ENCODE data around the gene C19orf12.

Gene C19orf12

DNA sequence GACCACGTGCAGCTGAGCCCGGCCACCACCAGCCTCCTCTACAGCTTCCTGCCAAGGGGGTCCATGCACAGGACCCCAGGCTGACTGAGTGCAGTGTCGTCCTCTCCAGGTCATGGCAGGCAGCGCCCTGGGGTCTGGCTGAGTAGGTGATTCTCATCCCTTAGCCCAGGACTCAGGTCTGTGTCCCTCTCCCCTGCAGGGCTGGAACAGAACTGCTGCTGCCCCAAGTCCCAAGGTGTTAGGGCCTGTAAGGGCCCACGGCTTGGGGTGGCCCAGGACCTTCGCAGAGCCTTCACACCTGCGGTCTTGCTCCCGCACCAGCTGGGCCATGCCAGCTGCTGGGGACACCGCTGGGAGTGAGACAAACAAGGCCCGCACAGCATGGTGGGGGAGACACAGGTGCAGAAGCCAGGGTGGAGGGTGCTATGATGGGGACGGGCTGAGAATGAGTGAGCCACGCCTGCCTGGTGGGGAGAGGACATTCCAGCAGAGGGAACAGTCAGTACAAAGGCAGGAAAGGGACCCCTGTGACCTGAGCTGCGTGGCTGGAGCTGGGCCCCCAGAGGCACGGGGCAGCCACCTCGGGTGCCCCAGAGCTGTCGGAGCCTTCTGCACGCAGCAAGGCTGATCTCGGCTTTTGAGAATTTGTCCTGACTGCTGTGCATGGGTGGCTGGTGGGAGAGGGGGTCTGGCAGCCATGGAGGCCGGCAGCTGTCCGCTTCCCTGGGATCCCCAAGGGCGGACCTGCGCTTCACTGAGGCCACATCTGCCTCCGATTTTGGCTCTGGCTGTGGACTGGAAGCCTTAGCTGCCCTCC lies 37.9 kb downstream of the C19orf12 start:
- Histone ChIP-seq H3K36me3 (ENCODE audit: control insufficient read depth, insufficient read depth, low read length) (no peaks in the 10 kb centered on the region), H3K27ac (ENCODE audit: insufficient read depth, low read depth, low read length, poor library complexity, severe bottlenecking) (no peak overlapping the region), H3K4me3 (ENCODE audit: insufficient read depth, low read depth, low read length) (no peak overlapping the region), H3K4me1 (ENCODE audit: control insufficient read depth, insufficient read depth, low read length) (peaks cover 5% of the 10 kb centered on the region), H3K9me3 (ENCODE audit: control insufficient read depth, low read length) (no peaks in the 10 kb centered on the region), H3K27me3 (ENCODE audit: control insufficient read depth, insufficient read depth, low read length, poor library complexity, severe bottlenecking) (no peaks in the 10 kb centered on the region)
- WGBS, 2 experiments = 92 to 93% methylated on average over 23 of the region's 23 CpGs

DNA sequence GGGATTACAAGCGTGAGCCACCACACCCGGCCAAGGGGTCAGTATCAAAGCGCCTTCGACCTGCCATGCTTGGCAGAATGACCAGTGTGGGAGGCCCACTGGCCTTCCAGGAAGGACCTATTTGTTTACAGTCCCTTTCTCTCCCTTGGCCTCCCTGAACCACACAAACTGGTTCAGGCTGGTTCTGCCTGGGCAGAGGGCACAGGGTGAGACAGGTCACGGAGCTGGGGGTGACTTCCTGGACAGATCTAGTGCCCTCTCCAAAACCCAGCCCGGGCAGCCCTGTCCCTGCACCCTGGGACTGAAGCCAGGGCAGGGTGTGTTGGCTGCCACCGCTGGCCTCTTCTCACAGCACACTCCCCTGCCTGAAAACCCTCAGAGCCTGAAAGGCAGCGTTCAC lies 38.5 kb downstream of the C19orf12 start:
- WGBS, 2 experiments = 87 to 88% methylated on average over 8 of the region's 8 CpGs
- H3K27me3 ChIP-seq (ENCODE audit: control insufficient read depth, insufficient read depth, low read length, poor library complexity, severe bottlenecking) = no peaks in the 10 kb centered on the region
- no peaks in the 10 kb centered on the region for H3K9me3 ChIP-seq (ENCODE audit: control insufficient read depth, low read length)
- H3K4me1 ChIP-seq (ENCODE audit: control insufficient read depth, insufficient read depth, low read length) = peaks cover 1% of the 10 kb centered on the region
- no peak overlapping the region for H3K27ac ChIP-seq (ENCODE audit: insufficient read depth, low read depth, low read length, poor library complexity, severe bottlenecking)
- no peak overlapping the region for H3K4me3 ChIP-seq (ENCODE audit: insufficient read depth, low read depth, low read length)
- no peaks in the 10 kb centered on the region for H3K36me3 ChIP-seq (ENCODE audit: control insufficient read depth, insufficient read depth, low read length)

DNA sequence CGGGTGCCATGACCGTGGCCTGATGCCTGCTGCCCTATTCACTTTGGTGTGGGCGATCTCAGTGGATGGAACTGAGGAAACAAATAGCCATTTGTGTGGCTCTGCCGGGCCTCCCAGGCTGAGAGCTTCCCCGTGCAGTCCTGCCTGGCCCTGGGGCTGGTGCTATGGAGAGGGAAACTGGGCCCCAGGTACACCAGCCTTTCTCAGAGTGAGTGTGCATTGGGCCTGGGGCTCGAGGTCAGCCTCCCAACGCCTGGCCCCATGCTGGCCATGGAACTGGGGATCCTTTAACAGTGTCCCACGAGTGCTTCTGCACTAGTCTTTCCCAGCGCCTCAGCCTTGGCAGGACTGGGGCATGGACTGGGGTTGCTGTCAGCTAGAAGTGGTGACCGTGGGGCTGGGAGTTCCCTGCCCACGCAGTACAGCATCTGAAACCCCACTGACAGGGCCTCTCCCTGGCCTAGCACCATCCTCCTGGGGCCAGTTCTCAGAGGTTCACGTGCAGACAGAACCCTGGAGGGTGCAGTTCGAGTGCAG lies 39.3 kb downstream of the C19orf12 start:
- Histone ChIP-seq H3K27me3 (ENCODE audit: control insufficient read depth, insufficient read depth, low read length, poor library complexity, severe bottlenecking) (no peaks in the 10 kb centered on the region), H3K9me3 (ENCODE audit: control insufficient read depth, low read length) (no peaks in the 10 kb centered on the region), H3K27ac (ENCODE audit: insufficient read depth, low read depth, low read length, poor library complexity, severe bottlenecking) (no peak overlapping the region), H3K4me3 (ENCODE audit: insufficient read depth, low read depth, low read length) (no peak overlapping the region), H3K4me1 (ENCODE audit: control insufficient read depth, insufficient read depth, low read length) (no peaks in the 10 kb centered on the region), H3K36me3 (ENCODE audit: control insufficient read depth, insufficient read depth, low read length) (no peaks in the 10 kb centered on the region)
- WGBS, 2 experiments = 90 to 92% methylated on average over 13 of the region's 13 CpGs

DNA sequence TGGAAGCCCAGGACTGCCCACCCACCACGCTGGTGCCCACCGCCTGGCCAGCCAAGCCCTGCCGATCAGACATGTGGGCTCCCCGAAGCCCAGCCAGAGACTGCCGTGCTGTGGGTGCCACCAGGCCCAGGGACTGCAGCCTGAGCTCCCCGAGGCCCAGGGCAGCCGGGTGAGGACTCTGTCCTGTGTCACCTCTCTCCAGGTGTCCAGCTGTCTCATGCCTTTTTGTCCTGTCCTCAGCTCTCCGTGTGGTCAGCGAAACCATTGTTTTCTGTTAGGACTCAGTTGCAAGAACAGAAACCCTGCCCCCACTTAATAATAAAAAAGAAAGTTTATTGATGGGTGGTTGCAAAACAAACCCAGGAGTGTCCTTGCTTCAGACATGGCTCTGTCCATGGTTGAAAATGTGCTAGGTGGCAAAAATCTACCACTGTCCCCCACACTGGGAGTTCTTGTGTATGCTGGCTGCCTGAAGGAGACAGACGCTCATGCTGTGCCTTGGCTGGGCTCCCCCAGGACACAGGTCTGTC lies 39.9 kb downstream of the C19orf12 start:
- Histone ChIP-seq H3K4me1 (ENCODE audit: control insufficient read depth, insufficient read depth, low read length) (no peaks in the 10 kb centered on the region), H3K27me3 (ENCODE audit: control insufficient read depth, insufficient read depth, low read length, poor library complexity, severe bottlenecking) (no peaks in the 10 kb centered on the region), H3K4me3 (ENCODE audit: insufficient read depth, low read depth, low read length) (no peak overlapping the region), H3K36me3 (ENCODE audit: control insufficient read depth, insufficient read depth, low read length) (no peaks in the 10 kb centered on the region), H3K27ac (ENCODE audit: insufficient read depth, low read depth, low read length, poor library complexity, severe bottlenecking) (no peak overlapping the region), H3K9me3 (ENCODE audit: control insufficient read depth, low read length) (no peaks in the 10 kb centered on the region)
- WGBS, 2 experiments = 92 to 94% methylated on average over 10 of the region's 10 CpGs

DNA sequence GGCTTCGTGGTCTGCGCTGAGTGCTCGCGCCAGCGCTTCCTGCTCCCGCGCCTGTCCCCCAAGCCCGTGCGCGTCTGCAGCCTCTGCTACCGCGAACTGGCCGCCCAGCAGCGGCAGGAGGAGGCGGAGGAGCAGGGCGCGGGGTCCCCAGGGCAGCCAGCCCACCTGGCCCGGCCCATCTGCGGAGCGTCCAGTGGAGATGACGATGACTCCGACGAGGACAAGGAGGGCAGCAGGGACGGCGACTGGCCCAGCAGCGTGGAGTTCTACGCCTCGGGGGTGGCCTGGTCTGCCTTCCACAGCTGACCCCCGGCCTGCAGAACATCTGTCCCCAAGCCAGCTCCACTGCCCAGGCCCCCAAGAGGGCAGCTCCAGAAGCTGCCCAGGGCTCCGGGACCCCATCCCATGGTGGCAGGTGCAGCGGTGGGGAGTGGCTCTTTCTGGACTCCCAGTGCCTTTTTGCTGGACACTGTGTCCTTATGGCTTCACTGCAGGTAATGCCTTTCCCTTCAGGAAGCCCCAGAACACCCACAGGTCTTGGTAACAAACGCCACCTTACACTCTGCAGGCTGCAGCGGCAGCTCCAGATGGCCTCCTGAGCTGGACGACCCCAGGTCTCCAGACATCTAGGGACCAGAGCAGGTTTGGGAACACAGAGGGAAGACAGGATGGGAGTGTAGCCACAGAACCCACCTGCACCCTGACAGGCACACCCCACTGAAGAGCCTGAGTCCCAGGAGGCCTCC lies 40.5 kb downstream of the C19orf12 start:
- H3K4me1 ChIP-seq (ENCODE audit: control insufficient read depth, insufficient read depth, low read length) = no peaks in the 10 kb centered on the region

DNA sequence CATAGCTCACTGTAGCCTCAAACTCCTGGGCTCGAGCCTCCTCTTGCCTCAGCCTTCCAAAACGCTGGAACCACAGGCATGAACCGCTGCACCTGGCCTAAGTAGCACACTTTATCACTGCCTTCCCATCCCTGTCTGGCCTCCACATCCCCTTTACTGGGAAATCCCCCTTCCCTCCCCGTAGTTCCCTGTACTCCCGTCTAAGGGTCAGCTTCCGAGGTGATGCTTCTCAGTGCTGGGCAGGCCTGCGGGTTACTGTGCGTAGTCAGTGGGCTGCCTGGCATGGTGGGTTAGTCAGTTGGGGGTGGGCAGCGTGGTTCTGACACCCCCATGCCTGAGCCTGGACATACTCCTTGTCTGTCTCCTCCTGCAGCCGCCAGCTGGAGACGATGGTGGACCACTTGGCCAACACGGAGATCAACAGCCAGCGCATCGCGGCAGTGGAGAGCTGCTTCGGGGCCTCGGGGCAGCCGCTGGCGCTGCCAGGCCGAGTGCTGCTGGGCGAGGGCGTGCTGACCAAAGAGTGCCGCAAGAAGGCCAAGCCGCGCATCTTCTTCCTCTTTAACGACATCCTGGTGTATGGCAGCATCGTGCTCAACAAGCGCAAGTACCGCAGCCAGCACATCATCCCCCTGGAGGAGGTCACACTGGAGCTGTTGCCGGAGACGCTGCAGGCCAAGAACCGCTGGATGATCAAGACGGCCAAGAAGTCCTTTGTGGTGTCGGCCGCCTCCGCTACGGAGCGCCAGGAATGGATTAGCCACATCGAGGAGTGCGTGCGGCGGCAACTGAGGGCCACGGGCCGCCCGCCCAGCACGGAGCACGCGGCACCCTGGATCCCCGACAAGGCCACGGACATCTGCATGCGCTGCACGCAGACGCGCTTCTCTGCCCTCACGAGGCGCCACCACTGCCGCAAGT lies 41.4 kb downstream of the C19orf12 start:
- Histone ChIP-seq H3K4me3 (ENCODE audit: insufficient read depth, low read depth, low read length) (no peak overlapping the region), H3K9me3 (ENCODE audit: control insufficient read depth, low read length) (no peaks in the 10 kb centered on the region), H3K27ac (ENCODE audit: insufficient read depth, low read depth, low read length, poor library complexity, severe bottlenecking) (no peak overlapping the region), H3K4me1 (ENCODE audit: control insufficient read depth, insufficient read depth, low read length) (no peaks in the 10 kb centered on the region), H3K36me3 (ENCODE audit: control insufficient read depth, insufficient read depth, low read length) (no peaks in the 10 kb centered on the region), H3K27me3 (ENCODE audit: control insufficient read depth, insufficient read depth, low read length, poor library complexity, severe bottlenecking) (no peaks in the 10 kb centered on the region)
- WGBS, 2 experiments = 94 to 95% methylated on average over 57 of the region's 57 CpGs

More for the DNA sequence above, 40.5 kb downstream of the C19orf12 start:
- Histone ChIP-seq H3K9me3 (ENCODE audit: control insufficient read depth, low read length) (no peaks in the 10 kb centered on the region), H3K36me3 (ENCODE audit: control insufficient read depth, insufficient read depth, low read length) (no peaks in the 10 kb centered on the region), H3K27ac (ENCODE audit: insufficient read depth, low read depth, low read length, poor library complexity, severe bottlenecking) (no peak overlapping the region), H3K27me3 (ENCODE audit: control insufficient read depth, insufficient read depth, low read length, poor library complexity, severe bottlenecking) (no peaks in the 10 kb centered on the region), H3K4me3 (ENCODE audit: insufficient read depth, low read depth, low read length) (no peak overlapping the region)
- 96% methylated on average over 34 of the region's 34 CpGs for WGBS, 2 experiments

DNA sequence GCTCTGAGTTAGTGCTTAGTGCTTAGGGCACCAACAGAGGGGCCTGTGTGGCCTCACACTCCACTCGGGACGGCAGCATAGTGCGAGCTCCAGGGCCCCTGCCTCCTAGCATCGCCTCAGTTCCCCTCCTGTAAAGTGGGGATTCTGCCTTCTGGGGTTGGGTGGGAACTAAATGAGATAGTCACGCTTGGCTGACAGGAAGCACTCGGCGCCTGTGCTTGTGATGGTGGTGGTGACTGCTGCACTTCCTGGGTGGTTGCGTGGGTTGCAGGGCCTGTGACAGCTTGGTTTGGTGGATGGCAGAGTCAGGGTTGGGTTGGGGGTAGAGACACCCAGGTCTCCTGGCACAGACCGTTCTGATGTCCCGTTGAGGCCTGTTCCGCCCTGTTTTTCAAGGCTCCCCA lies 42.1 kb downstream of the C19orf12 start:
- Histone ChIP-seq H3K36me3 (ENCODE audit: control insufficient read depth, insufficient read depth, low read length) (no peaks in the 10 kb centered on the region), H3K9me3 (ENCODE audit: control insufficient read depth, low read length) (no peaks in the 10 kb centered on the region), H3K4me3 (ENCODE audit: insufficient read depth, low read depth, low read length) (no peak overlapping the region), H3K27me3 (ENCODE audit: control insufficient read depth, insufficient read depth, low read length, poor library complexity, severe bottlenecking) (no peaks in the 10 kb centered on the region), H3K4me1 (ENCODE audit: control insufficient read depth, insufficient read depth, low read length) (no peaks in the 10 kb centered on the region), H3K27ac (ENCODE audit: insufficient read depth, low read depth, low read length, poor library complexity, severe bottlenecking) (no peak overlapping the region)
- WGBS, 2 experiments = 90 to 94% methylated on average over 11 of the region's 11 CpGs

DNA sequence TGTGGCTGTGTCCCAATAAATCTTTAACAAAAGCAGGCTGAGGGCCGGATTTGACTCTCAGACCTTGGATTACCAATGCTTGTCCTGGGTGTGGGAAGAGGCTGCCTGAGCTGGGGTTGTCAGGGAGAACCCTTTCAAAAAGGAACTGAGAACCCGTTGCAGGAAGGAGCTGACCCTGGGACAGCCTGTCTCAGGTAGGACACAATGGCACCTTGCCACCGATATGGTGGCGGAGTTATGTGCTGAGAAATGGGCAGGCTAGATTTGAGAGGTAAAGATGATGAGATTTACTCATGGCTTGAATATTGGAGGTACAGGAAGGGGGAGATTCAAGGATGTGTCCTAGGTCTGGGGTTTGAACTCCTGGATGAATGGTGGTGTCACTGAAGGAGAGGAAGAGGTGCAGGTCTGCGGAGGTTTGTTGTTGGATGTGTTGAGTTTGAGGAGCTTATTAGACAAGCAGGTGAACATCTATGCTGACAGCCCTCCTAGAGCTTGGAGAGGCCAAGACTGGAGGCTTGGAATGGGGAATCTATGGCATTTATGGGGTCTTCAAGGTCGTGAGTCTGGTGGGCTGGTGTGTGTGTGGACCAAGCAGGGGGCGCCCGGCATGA lies 42.6 kb downstream of the C19orf12 start:
- no peaks in the 10 kb centered on the region for H3K36me3 ChIP-seq (ENCODE audit: control insufficient read depth, insufficient read depth, low read length)
- no peak overlapping the region for H3K27ac ChIP-seq (ENCODE audit: insufficient read depth, low read depth, low read length, poor library complexity, severe bottlenecking)
- H3K4me1 ChIP-seq (ENCODE audit: control insufficient read depth, insufficient read depth, low read length) = peaks cover under 1% of the 10 kb centered on the region
- H3K9me3 ChIP-seq (ENCODE audit: control insufficient read depth, low read length) = no peaks in the 10 kb centered on the region
- WGBS, 2 experiments = 86 to 87% methylated on average over 8 of the region's 8 CpGs
- H3K4me3 ChIP-seq (ENCODE audit: insufficient read depth, low read depth, low read length) = no peak overlapping the region
- H3K27me3 ChIP-seq (ENCODE audit: control insufficient read depth, insufficient read depth, low read length, poor library complexity, severe bottlenecking) = peaks cover 2% of the 10 kb centered on the region

DNA sequence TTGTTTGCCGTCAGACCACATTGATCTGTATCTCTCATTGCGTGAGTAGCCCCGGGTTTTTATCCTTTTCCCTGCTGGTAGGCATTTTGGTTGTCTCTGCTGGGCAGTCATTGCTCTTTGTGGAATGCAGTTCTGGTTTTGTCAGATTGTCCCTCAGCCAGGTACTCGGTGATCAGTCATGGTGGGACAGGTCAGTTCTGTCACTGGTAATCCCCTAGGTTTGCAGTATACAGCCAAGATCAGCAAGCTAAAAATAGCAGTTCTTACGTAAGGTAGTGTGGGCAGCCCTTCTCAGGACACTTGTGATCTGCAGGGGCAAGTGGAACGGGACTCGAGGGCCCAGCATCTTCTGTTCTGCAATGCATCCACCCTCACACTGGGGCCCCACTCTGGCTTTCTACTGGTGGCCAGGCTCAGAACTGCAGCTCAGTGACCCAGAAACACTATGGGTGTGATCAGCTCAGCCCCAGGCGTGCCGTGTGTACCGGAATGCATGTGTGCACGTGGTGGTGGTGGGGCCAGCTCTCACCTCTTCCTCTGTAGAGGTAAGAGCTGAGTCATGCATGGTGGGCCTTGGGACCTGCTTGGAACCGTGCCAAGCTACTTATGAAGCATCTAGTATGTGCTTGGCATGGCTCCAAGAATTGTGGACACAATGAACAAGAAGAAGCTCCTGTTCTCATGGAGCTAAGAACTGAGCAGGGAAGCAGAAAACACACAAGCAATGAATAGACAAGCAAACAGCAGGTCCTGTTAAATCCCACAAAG lies 43.5 kb downstream of the C19orf12 start:
- Histone ChIP-seq H3K4me3 (ENCODE audit: insufficient read depth, low read depth, low read length) (no peak overlapping the region), H3K4me1 (ENCODE audit: control insufficient read depth, insufficient read depth, low read length) (peaks cover 9% of the 10 kb centered on the region), H3K36me3 (ENCODE audit: control insufficient read depth, insufficient read depth, low read length) (no peaks in the 10 kb centered on the region), H3K27me3 (ENCODE audit: control insufficient read depth, insufficient read depth, low read length, poor library complexity, severe bottlenecking) (peaks cover 11% of the 10 kb centered on the region), H3K9me3 (ENCODE audit: control insufficient read depth, low read length) (no peaks in the 10 kb centered on the region), H3K27ac (ENCODE audit: insufficient read depth, low read depth, low read length, poor library complexity, severe bottlenecking) (no peak overlapping the region)
- WGBS, 2 experiments = 92 to 93% methylated on average over 12 of the region's 12 CpGs
